BJ (cell line): ENCODE data around the gene DPF1. TPM values are rescaled to one million over a fixed set of nuclear protein-coding genes. Genes with fewer than 3 reads are reported as not detected.
A peak's percentile ranks its signal among the peaks of the same experiment; 100 is the strongest.

Experiments used
- CTCF ChIA-PET: fragments of 350-600 bp; formaldehyde crosslinking; extraction: SDS; loops from one replicate; lab custom pipeline; 2021; ENCODE audit warnings: antibody characterized with exemption, inconsistent platforms; lab: Yijun Ruan, JAX
- POLR2A ChIA-PET: fragments of 300-600 bp; sonication (Branson Sonifier 250); formaldehyde crosslinking; extraction: SDS; loops from one replicate; lab custom pipeline; 2021; ENCODE audit warnings: antibody characterized with exemption; lab: Charles Lee
- DNase-seq: peaks from one replicate; pipeline ENCODE4 v3.0.0-alpha.2; 2011; ENCODE audit warnings: low read depth
- H3K27me3 ChIP-seq: 2 replicates; pipeline ENCODE4 v1.6.0; 2011; ENCODE audit warnings: low read length; ENCODE audit not compliant: control insufficient read depth, insufficient read depth
- H3K36me3 ChIP-seq: 2 replicates; pipeline ENCODE4 v1.5.1; 2011; ENCODE audit warnings: low read length; ENCODE audit not compliant: control insufficient read depth, insufficient read depth
- H3K4me3 ChIP-seq: 2 replicates; pipeline ENCODE4 v1.5.1; 2011; ENCODE audit warnings: low read depth, mild to moderate bottlenecking, control low read depth, low read length
- polyA plus RNA-seq: library from polyadenylated mRNA; depleted of rRNA; stranded (reverse); fragments of >200 nt; gene quantifications from 2 replicates; pipeline ENCODE4 v1.2.3, GENCODE V29; 2011
- TF ChIP-seq, protein P1 (sequence below): IDR thresholded peaks from 2 replicates; pipeline ENCODE4 v1.5.1; 2011; ENCODE audit warnings: low read depth, mild to moderate bottlenecking, control low read depth, inconsistent platforms, low read length, moderate library complexity; ENCODE audit not compliant: insufficient read depth

DPF1 gene
- polyA plus RNA-seq, 1 experiment: 2.2 TPM

DNA sequence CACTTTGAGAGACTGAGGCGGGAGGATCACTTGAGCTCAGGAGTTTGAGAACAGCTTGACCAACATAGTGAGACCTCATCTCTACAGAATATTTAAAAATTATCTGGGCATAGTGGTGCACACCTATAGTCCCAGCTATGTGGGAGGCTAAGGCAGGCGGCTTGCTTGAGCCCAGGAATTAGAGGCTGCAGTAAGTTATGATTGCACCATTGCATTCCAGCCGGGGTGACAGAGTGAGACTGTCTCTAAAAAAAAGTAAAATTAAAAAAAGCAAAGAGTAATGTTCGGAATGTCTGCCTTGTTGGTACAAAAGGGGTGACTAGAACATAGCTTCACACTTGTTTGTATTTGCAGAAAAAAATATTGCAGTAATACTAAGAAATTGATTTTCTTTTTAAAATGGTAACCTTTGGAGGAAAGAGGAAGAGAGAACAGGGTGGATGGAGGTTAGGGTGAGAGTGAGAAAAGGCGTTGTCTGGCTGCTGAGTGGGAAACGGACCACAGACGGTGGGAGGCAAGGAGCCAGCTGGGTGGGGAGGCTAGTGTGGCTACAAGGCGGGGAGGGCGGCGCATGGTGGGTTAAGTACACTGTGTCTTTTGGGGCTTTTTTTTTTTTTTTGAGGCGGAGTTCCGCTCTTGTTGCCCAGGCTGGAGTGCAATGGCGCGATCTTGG lies 21.9 kb upstream of the DPF1 start:
- TF ChIP-seq, protein P1, sequence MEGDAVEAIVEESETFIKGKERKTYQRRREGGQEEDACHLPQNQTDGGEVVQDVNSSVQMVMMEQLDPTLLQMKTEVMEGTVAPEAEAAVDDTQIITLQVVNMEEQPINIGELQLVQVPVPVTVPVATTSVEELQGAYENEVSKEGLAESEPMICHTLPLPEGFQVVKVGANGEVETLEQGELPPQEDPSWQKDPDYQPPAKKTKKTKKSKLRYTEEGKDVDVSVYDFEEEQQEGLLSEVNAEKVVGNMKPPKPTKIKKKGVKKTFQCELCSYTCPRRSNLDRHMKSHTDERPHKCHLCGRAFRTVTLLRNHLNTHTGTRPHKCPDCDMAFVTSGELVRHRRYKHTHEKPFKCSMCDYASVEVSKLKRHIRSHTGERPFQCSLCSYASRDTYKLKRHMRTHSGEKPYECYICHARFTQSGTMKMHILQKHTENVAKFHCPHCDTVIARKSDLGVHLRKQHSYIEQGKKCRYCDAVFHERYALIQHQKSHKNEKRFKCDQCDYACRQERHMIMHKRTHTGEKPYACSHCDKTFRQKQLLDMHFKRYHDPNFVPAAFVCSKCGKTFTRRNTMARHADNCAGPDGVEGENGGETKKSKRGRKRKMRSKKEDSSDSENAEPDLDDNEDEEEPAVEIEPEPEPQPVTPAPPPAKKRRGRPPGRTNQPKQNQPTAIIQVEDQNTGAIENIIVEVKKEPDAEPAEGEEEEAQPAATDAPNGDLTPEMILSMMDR: no peak
- Histone ChIP-seq H3K27me3 (no peaks in the 10 kb centered on the region), H3K4me3 (no peak overlapping the region), H3K36me3 (no peaks in the 10 kb centered on the region)
- ChIA-PET CTCF (interaction anchor here (0.9 to 6.9 kb wide), 9 partner anchors 12 to 344 kb away, joined by 3 to 63 read pairs (median 8); partner anchors contain the start of genes CATSPERG, FAM98C and KCNK6), POLR2A (interaction anchor here (0.6 to 1.0 kb wide), 4 partner anchors 25 to 142 kb away, joined by 3 to 4 read pairs (median 3); partner anchors contain the start of genes GGN and PSMD8)
- no peak for DNase-seq

- TF ChIP-seq, protein P1: no peak
- Histone ChIP-seq H3K4me3 (no peak overlapping the region), H3K27me3 (no peaks in the 10 kb centered on the region), H3K36me3 (no peaks in the 10 kb centered on the region)
- POLR2A ChIA-PET: no interaction called here
- CTCF ChIA-PET: interaction anchor here (0.7 to 6.9 kb wide), 15 partner anchors 9 to 344 kb away, joined by 3 to 63 read pairs (median 6); partner anchors contain the start of genes CATSPERG, GGN, KCNK6 and SPRED3
- no peak for DNase-seq
These were observed 19.3 kb upstream of the DPF1 start for GRCh38 chr19:38243279-38243673.

GRCh38 chr19:38239816-38240215 lies 15.8 kb upstream of the DPF1 start:
- Histone ChIP-seq H3K4me3 (no peak overlapping the region), H3K36me3 (no peaks in the 10 kb centered on the region), H3K27me3 (no peaks in the 10 kb centered on the region)
- TF ChIP-seq, protein P1: no peak
- ChIA-PET CTCF (interaction anchor here (0.9 to 2.2 kb wide), 5 partner anchors 14 to 338 kb away, joined by 3 to 7 read pairs (median 5); partner anchors contain the start of gene CATSPERG), POLR2A (no interaction called here)
- no peak for DNase-seq

DNA sequence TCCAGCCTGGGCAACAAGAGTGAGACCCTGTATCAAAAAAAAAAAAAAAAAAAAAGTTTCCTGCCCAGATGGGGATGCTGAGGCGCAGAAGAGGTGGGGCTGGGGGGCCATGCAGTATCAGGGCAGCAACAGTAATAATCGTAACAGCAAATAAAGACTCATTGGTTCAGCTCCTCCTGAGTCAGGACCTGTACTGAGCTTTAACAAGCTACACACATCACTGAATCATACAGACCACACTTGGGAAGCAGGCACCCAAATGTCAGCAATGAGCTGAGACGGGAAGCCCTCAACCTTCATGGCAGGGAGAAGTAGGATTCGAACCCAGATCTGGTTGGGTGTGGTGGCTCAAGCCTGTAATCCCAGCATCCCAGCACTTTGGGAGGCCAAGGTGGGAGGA lies 10.6 kb upstream of the DPF1 start:
- POLR2A ChIA-PET: no interaction called here
- H3K4me3 ChIP-seq: no peak overlapping the region
- no peak for DNase-seq
- H3K36me3 ChIP-seq: no peaks in the 10 kb centered on the region
- TF ChIP-seq, protein P1: no peak
- H3K27me3 ChIP-seq: no peaks in the 10 kb centered on the region
- CTCF ChIA-PET: interaction anchor here (0.6 to 6.3 kb wide), 18 partner anchors 9 to 724 kb away, joined by 3 to 43 read pairs (median 5); partner anchors contain the start of genes CATSPERG, FAM98C, GGN and PSMD8

DNA sequence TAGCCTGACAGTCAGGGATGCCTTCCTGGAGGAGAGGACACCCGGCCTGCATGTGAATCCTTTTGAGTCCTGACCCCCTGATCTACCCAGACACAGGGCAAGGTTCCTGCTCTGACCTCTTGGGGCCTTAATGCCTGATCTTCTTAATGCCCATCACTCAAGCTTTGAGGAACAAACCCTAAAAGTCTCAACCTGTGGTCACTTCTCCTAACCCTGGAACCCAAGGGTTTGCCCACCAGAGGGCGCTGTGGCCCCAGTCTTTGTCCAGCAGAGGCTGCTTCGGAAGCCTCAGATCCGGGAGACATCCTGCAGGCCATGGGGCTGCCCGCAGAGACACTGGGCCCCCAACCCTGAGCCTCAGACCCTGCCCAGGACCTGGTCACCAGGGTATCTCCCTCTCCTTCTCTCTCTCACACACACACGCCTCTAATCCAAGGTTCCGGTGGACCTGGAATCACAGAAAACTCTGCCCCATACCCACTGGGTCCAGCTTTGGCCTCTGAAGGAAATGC lies 9.8 kb upstream of the DPF1 start:
- CTCF ChIA-PET: interaction anchor here (0.6 to 6.3 kb wide), 21 partner anchors 8 to 527 kb away, joined by 3 to 43 read pairs (median 5); partner anchors contain the start of genes CATSPERG, FAM98C, GGN and PSMD8
- no peaks in the 10 kb centered on the region for H3K36me3 ChIP-seq
- TF ChIP-seq, protein P1: peak; percentile 83
- no peak for DNase-seq
- no peaks in the 10 kb centered on the region for H3K27me3 ChIP-seq
- H3K4me3 ChIP-seq: no peak overlapping the region
- POLR2A ChIA-PET: no interaction called here
